Endothelial cell (in vitro differentiated cells): ENCODE measurements around the gene AGBL2. TPM values are rescaled to one million over a fixed set of nuclear protein-coding genes. Genes with fewer than 3 reads are reported as not detected.
A peak's percentile ranks its signal among the peaks of the same experiment; 100 is the strongest.

Experiments
- DNase-seq: peaks from one replicate; pipeline ENCODE4 v3.0.0; 2021; ENCODE audit warnings: low spot score
- H3K27ac Mint-ChIP-seq: one replicate; pipeline ENCODE4 v1.8.0; 2021; ENCODE audit warnings: mixed read lengths, inconsistent platforms; ENCODE audit not compliant: unreplicated experiment
- H3K27me3 Mint-ChIP-seq: one replicate; pipeline ENCODE4 v1.8.0; 2021; ENCODE audit warnings: mild to moderate bottlenecking, moderate library complexity, mixed read lengths, inconsistent platforms; ENCODE audit not compliant: unreplicated experiment
- H3K36me3 Mint-ChIP-seq: one replicate; pipeline ENCODE4 v1.8.0; 2021; ENCODE audit warnings: mild to moderate bottlenecking, low read depth, mixed read lengths, inconsistent platforms; ENCODE audit not compliant: unreplicated experiment
- H3K4me1 Mint-ChIP-seq: one replicate; pipeline ENCODE4 v1.8.0; 2021; ENCODE audit warnings: mild to moderate bottlenecking, mixed read lengths, inconsistent platforms; ENCODE audit not compliant: unreplicated experiment
- H3K4me3 Mint-ChIP-seq: one replicate; pipeline ENCODE4 v1.8.0; 2021; ENCODE audit warnings: mild to moderate bottlenecking, mixed read lengths, inconsistent platforms; ENCODE audit not compliant: unreplicated experiment
- H3K9me3 Mint-ChIP-seq: one replicate; pipeline ENCODE4 v1.8.0; 2021; ENCODE audit warnings: mixed read lengths, inconsistent platforms; ENCODE audit not compliant: unreplicated experiment
- total RNA-seq: library from RNA; stranded (reverse); fragmentation: NEBNext Ultra II Directional; extraction: Animal tissue kit (Norgen Biotek cat#: 25700); gene quantifications from one replicate; pipeline ENCODE4 v1.2.1, GENCODE V29; 2021; ENCODE audit not compliant: unreplicated experiment
- TF ChIP-seq, protein P1 (sequence below): fragments of 200-600 bp; sonication (generic); IDR thresholded peaks from one replicate; pipeline ENCODE4 v1.5.0; 2021; ENCODE audit warnings: antibody characterized with exemption; ENCODE audit not compliant: unreplicated experiment

Gene AGBL2
- total RNA-seq, 1 donor from 2014 or later: 1.7 TPM

DNA sequence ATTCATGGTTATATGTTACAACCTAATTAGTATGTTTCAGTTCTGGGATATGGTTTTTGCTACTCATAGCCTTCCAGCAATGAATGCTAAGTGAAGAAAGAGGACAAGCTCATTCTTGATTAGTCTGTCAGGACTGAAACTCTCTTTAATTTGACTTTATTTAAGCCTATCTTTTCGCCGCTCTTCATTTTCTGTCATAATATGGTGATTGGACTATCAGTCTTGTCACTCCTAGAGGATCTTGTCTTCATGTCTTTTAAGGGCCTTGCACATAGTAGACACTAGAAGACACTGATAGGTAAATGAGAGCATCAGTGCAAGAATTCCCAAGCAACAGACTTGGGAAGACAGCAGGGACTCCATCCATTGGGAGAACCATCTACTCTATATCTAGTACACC lies 53.9 kb downstream of the AGBL2 start:
- H3K27me3 Mint-ChIP-seq: no peaks in the 10 kb centered on the region
- no peaks in the 10 kb centered on the region for H3K9me3 Mint-ChIP-seq
- no peaks in the 10 kb centered on the region for H3K36me3 Mint-ChIP-seq
- H3K4me3 Mint-ChIP-seq: no peak overlapping the region
- no peak overlapping the region for H3K27ac Mint-ChIP-seq
- no peak for DNase-seq
- no peaks in the 10 kb centered on the region for H3K4me1 Mint-ChIP-seq
- TF ChIP-seq, protein P1, sequence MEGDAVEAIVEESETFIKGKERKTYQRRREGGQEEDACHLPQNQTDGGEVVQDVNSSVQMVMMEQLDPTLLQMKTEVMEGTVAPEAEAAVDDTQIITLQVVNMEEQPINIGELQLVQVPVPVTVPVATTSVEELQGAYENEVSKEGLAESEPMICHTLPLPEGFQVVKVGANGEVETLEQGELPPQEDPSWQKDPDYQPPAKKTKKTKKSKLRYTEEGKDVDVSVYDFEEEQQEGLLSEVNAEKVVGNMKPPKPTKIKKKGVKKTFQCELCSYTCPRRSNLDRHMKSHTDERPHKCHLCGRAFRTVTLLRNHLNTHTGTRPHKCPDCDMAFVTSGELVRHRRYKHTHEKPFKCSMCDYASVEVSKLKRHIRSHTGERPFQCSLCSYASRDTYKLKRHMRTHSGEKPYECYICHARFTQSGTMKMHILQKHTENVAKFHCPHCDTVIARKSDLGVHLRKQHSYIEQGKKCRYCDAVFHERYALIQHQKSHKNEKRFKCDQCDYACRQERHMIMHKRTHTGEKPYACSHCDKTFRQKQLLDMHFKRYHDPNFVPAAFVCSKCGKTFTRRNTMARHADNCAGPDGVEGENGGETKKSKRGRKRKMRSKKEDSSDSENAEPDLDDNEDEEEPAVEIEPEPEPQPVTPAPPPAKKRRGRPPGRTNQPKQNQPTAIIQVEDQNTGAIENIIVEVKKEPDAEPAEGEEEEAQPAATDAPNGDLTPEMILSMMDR: no peak

DNA sequence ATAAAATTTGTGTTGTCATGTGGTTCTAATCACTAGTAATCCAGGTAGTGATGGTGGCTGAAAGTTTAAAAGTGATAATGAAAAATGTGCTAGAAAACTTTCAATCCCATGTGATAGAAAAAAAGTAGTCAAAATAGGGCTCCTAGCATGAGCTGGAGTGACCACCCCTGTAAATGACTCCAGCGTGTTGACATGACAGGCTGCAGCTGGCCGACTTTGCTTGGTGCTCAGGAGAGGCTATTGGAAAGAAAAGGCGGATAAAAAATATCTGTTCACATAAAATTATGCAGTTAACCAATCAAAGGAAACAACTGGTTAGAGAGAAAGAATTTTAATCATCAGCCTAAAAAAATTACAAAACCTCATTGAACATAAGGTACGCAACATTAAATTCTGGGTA lies 55.9 kb downstream of the AGBL2 start:
- Mint-ChIP-seq H3K9me3 (no peaks in the 10 kb centered on the region), H3K36me3 (no peaks in the 10 kb centered on the region), H3K27me3 (no peaks in the 10 kb centered on the region), H3K4me3 (no peak overlapping the region), H3K27ac (no peak overlapping the region), H3K4me1 (no peaks in the 10 kb centered on the region)
- no peak for DNase-seq
- TF ChIP-seq, protein P1: no peak

DNA sequence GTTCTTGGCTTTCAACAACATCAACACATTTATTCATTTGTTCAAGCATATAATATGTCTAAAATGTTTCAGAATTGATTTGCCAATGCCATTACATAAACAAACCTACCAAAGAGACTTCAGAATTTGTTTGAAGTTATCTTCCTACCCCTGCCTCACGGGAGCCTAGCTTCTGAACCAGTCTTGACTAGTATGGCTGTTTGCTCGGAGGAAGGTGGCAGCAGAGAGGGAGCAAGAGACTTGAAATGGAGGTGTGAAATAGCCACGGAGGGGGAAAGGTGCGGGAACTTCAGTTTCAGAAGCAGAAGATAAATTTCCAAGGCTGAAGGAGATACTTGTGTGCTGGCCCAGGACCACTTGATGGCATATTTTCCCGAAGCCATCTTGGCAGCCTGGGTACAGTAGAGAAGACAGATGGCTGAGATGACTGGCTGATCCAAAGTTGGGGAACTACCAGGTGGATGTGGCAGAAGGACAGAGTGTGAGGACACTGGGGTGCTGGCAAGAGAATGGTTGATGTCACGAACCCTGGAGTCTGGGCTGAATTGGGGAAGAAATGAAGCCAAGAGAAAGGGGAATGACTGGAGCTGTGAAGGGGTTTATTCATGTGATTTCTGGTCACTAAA lies 58.8 kb downstream of the AGBL2 start:
- H3K4me1 Mint-ChIP-seq: no peaks in the 10 kb centered on the region
- peaks cover 7% of the 10 kb centered on the region for H3K36me3 Mint-ChIP-seq
- no peak for DNase-seq
- no peaks in the 10 kb centered on the region for H3K27me3 Mint-ChIP-seq
- H3K9me3 Mint-ChIP-seq: no peaks in the 10 kb centered on the region
- H3K4me3 Mint-ChIP-seq: peak overlapping the region; percentile 57
- H3K27ac Mint-ChIP-seq: no peak overlapping the region
- TF ChIP-seq, protein P1: no peak

DNA sequence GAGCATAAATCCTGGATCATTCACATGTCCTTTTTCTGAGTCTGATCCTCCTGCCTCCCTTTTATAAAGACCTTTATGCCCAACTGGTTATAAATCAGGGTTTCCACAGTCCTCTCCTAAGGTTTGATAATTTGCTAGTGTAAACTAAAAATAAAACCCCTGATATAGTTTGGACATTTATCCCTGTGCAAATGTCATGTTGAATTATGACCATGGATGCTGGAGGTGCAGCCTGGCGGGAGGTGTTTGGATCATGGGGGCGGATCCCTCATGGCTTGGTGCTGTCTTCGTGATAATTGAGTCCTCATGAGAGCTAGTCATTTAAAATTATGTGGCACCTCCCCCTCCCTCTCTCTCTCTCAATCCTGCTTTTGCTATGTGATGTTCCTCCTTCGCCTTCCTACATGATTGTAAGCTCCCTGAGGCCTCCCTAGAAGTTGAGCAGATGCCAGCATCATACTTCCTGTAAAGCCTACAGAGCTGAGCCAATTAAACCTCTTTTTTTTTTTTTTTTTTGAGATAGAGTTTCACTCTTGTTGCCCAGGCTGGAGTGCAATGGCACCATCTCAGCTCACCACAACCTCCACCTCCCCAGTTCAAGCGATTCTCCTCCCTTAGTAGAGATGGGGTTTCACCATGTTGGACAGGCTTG lies 63.2 kb downstream of the AGBL2 start:
- DNase-seq: no peak
- H3K4me1 Mint-ChIP-seq: no peaks in the 10 kb centered on the region
- no peaks in the 10 kb centered on the region for H3K27me3 Mint-ChIP-seq
- no peak overlapping the region for H3K4me3 Mint-ChIP-seq
- TF ChIP-seq, protein P1: no peak
- H3K9me3 Mint-ChIP-seq: no peaks in the 10 kb centered on the region
- peaks cover 8% of the 10 kb centered on the region for H3K36me3 Mint-ChIP-seq
- H3K27ac Mint-ChIP-seq: no peak overlapping the region

DNA sequence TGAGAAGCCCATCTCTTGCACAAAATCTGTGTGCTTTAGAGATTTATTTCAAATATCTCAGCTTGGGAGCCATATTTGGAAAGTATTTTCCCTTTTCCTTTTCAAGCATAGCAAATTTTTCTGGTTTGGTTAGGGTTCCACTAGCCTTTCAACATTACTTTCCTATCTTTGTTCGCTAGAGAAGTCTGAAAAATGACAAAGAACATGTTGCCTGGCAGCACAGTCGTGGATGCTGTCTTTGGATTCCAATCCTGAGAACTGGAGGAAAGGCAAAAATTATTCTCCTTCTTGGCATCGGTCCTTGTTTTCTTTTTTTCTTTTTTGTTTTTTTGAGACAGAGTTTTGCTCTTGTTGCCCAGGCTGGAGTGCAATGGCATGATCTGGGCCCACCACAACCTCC lies 65.9 kb downstream of the AGBL2 start:
- Mint-ChIP-seq H3K9me3 (no peaks in the 10 kb centered on the region), H3K27me3 (peaks cover 3% of the 10 kb centered on the region), H3K36me3 (peaks cover 8% of the 10 kb centered on the region), H3K4me1 (no peaks in the 10 kb centered on the region), H3K4me3 (no peak overlapping the region), H3K27ac (no peak overlapping the region)
- TF ChIP-seq, protein P1: no peak
- DNase-seq: no peak
